ENCODE results near the gene RNF126. TPM values are rescaled to one million over a fixed set of nuclear protein-coding genes. Genes with fewer than 3 reads are reported as not detected.

The RNF126 gene
- total and polyA plus RNA-seq, 2 experiments from 2014 or later: 95.7 to 112 TPM

DNA sequence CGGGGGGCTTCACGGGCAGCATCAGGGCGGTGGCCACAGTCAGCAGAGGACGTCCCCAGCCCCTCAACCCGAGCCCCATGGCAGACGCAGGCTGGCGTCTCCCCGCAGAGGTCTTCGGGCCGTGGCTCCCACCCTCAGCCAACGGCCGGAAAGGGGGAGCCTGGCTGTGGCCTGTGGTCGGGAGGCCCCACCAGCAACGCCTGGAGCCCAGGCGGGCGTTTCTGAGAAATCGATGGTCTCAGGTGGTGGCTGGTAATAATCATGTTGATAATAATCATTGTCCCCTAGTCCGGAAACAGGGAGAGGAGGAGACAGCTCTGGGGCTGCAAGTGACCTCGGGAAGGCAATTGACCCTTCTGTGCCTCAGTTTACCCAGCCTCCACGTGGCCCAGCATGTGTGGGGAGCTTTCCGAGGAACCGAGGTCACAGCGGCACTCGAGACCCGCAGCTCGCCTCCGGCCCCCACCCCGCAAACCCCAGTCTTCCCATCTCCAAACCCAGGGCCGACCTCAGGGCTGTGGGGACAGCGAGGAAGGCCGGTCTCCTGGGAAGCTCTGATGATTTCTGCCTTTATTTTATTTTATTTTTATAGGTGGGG, 32.4 kb upstream of the RNF126 start, which contains the start of gene PRSS57 (continued):
- TF ChIP-seq, protein P1, sequence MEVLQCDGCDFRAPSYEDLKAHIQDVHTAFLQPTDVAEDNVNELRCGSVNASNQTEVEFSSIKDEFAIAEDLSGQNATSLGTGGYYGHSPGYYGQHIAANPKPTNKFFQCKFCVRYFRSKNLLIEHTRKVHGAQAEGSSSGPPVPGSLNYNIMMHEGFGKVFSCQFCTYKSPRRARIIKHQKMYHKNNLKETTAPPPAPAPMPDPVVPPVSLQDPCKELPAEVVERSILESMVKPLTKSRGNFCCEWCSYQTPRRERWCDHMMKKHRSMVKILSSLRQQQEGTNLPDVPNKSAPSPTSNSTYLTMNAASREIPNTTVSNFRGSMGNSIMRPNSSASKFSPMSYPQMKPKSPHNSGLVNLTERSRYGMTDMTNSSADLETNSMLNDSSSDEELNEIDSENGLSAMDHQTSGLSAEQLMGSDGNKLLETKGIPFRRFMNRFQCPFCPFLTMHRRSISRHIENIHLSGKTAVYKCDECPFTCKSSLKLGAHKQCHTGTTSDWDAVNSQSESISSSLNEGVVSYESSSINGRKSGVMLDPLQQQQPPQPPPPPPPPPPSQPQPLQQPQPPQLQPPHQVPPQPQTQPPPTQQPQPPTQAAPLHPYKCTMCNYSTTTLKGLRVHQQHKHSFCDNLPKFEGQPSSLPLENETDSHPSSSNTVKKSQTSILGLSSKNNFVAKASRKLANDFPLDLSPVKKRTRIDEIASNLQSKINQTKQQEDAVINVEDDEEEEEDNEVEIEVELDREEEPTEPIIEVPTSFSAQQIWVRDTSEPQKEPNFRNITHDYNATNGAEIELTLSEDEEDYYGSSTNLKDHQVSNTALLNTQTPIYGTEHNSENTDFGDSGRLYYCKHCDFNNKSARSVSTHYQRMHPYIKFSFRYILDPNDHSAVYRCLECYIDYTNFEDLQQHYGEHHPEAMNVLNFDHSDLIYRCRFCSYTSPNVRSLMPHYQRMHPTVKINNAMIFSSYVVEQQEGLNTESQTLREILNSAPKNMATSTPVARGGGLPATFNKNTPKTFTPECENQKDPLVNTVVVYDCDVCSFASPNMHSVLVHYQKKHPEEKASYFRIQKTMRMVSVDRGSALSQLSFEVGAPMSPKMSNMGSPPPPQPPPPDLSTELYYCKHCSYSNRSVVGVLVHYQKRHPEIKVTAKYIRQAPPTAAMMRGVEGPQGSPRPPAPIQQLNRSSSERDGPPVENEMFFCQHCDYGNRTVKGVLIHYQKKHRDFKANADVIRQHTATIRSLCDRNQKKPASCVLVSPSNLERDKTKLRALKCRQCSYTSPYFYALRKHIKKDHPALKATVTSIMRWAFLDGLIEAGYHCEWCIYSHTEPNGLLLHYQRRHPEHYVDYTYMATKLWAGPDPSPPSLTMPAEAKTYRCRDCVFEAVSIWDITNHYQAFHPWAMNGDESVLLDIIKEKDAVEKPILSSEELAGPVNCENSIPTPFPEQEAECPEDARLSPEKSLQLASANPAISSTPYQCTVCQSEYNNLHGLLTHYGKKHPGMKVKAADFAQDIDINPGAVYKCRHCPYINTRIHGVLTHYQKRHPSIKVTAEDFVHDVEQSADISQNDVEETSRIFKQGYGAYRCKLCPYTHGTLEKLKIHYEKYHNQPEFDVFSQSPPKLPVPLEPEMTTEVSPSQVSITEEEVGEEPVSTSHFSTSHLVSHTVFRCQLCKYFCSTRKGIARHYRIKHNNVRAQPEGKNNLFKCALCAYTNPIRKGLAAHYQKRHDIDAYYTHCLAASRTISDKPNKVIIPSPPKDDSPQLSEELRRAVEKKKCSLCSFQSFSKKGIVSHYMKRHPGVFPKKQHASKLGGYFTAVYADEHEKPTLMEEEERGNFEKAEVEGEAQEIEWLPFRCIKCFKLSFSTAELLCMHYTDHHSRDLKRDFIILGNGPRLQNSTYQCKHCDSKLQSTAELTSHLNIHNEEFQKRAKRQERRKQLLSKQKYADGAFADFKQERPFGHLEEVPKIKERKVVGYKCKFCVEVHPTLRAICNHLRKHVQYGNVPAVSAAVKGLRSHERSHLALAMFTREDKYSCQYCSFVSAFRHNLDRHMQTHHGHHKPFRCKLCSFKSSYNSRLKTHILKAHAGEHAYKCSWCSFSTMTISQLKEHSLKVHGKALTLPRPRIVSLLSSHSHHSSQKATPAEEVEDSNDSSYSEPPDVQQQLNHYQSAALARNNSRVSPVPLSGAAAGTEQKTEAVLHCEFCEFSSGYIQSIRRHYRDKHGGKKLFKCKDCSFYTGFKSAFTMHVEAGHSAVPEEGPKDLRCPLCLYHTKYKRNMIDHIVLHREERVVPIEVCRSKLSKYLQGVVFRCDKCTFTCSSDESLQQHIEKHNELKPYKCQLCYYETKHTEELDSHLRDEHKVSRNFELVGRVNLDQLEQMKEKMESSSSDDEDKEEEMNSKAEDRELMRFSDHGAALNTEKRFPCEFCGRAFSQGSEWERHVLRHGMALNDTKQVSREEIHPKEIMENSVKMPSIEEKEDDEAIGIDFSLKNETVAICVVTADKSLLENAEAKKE (CRISPR knock-in tag; IDR thresholded peaks at IDR 0.05): no peak
- no peak for TF ChIP-seq ZNF114 (CRISPR knock-in tag; IDR thresholded peaks at IDR 0.05)
- TF ChIP-seq POLR2AphosphoS5 (IDR thresholded peaks at IDR 0.05; ENCODE audit: low read depth): no peak
- TF ChIP-seq ZNF331 (CRISPR knock-in tag; IDR thresholded peaks at IDR 0.05; ENCODE audit: low read depth): no peak
- TF ChIP-seq JUNB (IDR thresholded peaks at IDR 0.05; ENCODE audit: unreplicated experiment): no peak
- no peak for TF ChIP-seq CREB1 (CRISPR knock-in tag; IDR thresholded peaks at IDR 0.05; ENCODE audit: low read depth)
- TF ChIP-seq STAT1 (IDR thresholded peaks at IDR 0.05; ENCODE audit: unreplicated experiment): no peak
- TF ChIP-seq, protein P2, sequence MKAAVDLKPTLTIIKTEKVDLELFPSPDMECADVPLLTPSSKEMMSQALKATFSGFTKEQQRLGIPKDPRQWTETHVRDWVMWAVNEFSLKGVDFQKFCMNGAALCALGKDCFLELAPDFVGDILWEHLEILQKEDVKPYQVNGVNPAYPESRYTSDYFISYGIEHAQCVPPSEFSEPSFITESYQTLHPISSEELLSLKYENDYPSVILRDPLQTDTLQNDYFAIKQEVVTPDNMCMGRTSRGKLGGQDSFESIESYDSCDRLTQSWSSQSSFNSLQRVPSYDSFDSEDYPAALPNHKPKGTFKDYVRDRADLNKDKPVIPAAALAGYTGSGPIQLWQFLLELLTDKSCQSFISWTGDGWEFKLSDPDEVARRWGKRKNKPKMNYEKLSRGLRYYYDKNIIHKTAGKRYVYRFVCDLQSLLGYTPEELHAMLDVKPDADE (IDR thresholded peaks at IDR 0.05): no peak
- TF ChIP-seq, protein P3, sequence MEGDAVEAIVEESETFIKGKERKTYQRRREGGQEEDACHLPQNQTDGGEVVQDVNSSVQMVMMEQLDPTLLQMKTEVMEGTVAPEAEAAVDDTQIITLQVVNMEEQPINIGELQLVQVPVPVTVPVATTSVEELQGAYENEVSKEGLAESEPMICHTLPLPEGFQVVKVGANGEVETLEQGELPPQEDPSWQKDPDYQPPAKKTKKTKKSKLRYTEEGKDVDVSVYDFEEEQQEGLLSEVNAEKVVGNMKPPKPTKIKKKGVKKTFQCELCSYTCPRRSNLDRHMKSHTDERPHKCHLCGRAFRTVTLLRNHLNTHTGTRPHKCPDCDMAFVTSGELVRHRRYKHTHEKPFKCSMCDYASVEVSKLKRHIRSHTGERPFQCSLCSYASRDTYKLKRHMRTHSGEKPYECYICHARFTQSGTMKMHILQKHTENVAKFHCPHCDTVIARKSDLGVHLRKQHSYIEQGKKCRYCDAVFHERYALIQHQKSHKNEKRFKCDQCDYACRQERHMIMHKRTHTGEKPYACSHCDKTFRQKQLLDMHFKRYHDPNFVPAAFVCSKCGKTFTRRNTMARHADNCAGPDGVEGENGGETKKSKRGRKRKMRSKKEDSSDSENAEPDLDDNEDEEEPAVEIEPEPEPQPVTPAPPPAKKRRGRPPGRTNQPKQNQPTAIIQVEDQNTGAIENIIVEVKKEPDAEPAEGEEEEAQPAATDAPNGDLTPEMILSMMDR (conservative IDR thresholded peaks at IDR 0.05; ENCODE audit: low read depth in 2 of 2): no peak
